ENCODE results near the gene TMEM132E.

DNA sequence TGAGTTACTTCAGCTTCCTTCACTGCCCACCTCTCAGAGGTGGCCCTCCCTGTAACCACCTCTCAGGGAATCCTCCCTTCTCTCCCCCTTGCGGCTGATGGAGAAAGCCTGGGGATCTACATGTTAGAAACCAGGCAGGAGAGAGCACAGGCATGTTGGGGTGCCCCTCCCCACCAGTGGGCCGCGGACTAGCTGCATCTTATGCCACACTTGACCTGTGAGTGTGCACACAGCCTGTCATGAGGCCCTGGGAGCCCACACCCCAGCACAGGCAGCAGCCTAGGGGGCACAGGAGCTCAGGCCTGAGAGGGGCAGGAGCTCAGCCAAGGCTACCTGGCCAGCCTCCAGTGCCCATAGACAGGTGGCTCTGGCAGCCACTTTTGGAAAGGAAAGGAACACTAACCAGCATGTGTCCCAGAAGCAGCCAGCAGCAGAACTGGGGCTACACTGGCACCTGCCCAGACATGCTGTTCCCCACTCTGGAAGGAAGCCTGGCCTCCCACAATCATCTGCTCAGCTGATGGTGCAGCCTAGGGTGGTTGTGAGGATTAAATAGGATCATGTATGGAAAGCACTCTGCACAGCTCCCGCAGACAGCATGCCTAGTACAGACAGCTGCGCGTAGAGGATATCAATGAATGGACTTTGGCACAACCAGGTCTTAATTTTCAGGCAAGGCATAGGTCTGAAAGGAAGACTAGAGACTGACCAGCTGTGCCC, 60.5 kb downstream of the TMEM132E start:
- TF ChIP-seq, protein P1, sequence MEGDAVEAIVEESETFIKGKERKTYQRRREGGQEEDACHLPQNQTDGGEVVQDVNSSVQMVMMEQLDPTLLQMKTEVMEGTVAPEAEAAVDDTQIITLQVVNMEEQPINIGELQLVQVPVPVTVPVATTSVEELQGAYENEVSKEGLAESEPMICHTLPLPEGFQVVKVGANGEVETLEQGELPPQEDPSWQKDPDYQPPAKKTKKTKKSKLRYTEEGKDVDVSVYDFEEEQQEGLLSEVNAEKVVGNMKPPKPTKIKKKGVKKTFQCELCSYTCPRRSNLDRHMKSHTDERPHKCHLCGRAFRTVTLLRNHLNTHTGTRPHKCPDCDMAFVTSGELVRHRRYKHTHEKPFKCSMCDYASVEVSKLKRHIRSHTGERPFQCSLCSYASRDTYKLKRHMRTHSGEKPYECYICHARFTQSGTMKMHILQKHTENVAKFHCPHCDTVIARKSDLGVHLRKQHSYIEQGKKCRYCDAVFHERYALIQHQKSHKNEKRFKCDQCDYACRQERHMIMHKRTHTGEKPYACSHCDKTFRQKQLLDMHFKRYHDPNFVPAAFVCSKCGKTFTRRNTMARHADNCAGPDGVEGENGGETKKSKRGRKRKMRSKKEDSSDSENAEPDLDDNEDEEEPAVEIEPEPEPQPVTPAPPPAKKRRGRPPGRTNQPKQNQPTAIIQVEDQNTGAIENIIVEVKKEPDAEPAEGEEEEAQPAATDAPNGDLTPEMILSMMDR (IDR thresholded peaks at IDR 0.05): no peak
- TF ChIP-seq POLR2A (IDR thresholded peaks at IDR 0.05): no peak
